ENCODE data around the gene PI4K2B.
"Not testable (repeated sequence)": the region's sequence is repeated elsewhere in the genome, so short reads cannot be mapped to it uniquely, and the experiment has no call there.

The PI4K2B gene

GRCh38 chr4:25223802-25224375, 9.9 kb upstream of the PI4K2B start:
- Histone ChIP-seq H3K27me3 (replicated peaks) (no peaks in the 10 kb centered on the region), H3K4me3 (ENCODE audit: low read depth, low read length) (no peak overlapping the region), H3K36me3 (replicated peaks) (no peaks in the 10 kb centered on the region), H3K27ac (no peak overlapping the region)
- DNase-seq: peak; percentile 29
- no peak for TF ChIP-seq CTCF (IDR thresholded peaks at IDR 0.05; ENCODE audit: low read depth, low read length, missing control alignments)
- in situ Hi-C loops (cut with HindIII; ENCODE audit: low pct_ligation_motif_present, low sequenced_read_pairs): no loop called here

- H3K27me3 ChIP-seq (replicated peaks): no peaks in the 10 kb centered on the region
- in situ Hi-C loops (cut with HindIII; ENCODE audit: low pct_ligation_motif_present, low sequenced_read_pairs): no loop called here
Observed at GRCh38 chr4:25229804-25230203, 4.0 kb upstream of the PI4K2B start.

GRCh38 chr4:25233194-25233593, 639 bp upstream of the PI4K2B start:
- Histone ChIP-seq H3K36me3 (replicated peaks) (no peaks in the 10 kb centered on the region), H3K4me3 (ENCODE audit: low read depth, low read length) (no peak overlapping the region), H3K27ac (no peak overlapping the region), H3K27me3 (replicated peaks) (no peaks in the 10 kb centered on the region)
- no peak for DNase-seq
- in situ Hi-C loops (cut with HindIII; ENCODE audit: low pct_ligation_motif_present, low sequenced_read_pairs): no loop called here
- no peak for TF ChIP-seq CTCF (IDR thresholded peaks at IDR 0.05; ENCODE audit: low read depth, low read length, missing control alignments)

More at GRCh38 chr4:25229804-25230203, 4.0 kb upstream of the PI4K2B start:
- Histone ChIP-seq H3K36me3 (replicated peaks) (no peaks in the 10 kb centered on the region), H3K27ac (no peak overlapping the region), H3K4me3 (ENCODE audit: low read depth, low read length) (no peak overlapping the region)
- no peak for TF ChIP-seq CTCF (IDR thresholded peaks at IDR 0.05; ENCODE audit: low read depth, low read length, missing control alignments)
- DNase-seq: no peak

DNA sequence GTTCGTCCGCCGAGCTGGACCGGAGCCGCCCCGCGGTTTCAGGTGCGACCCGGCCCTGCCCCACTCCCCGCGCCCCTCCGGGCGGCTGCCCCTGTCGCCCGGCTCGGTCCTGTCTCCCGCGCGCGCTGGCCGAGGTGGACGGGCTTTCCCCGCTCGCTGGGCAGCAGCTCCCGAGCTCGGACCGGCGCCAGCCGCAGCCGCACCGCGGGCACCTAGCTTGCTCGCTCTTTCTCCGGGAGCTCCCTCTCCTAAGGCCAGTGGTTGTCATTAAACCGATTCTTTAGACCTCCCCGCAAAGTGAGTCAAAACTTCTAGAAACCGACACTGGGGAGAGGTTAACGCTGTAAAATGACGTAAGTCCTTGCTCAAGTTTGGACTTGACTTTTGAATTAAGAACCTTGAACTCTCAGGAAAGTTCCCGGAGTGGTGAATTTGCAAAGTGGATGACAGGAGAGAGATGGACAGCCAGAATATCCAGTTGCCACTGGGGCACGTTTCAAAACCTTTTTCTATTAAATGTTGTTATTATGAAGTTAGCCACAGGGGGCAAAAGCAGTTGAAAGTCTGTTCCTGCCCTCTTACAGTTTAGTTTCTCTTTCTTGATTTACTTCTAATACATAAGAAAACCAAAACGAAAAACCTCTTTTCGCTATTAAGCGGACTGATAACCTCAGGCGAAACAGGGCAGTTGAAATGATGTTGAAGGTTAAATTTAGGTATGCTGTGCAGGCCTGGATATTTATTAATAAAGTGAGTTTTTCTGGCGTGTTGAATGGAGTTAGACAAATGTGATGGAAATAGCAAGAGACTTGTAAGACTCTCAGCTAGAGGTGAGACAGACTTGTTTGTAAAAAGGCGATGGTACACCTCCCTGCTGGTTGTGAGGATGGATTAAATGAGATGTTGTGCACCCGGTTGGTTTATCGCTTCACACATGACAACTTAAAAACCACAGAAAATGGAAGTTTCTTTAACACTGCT, 847 bp downstream of the PI4K2B start:
- H3K36me3 ChIP-seq (replicated peaks): no peaks in the 10 kb centered on the region
- DNase-seq: peak; percentile 63
- peak; percentile 50 for TF ChIP-seq CTCF (IDR thresholded peaks at IDR 0.05; ENCODE audit: low read depth, low read length, missing control alignments)
- in situ Hi-C loops (cut with HindIII; ENCODE audit: low pct_ligation_motif_present, low sequenced_read_pairs): no loop called here
- H3K4me3 ChIP-seq (ENCODE audit: low read depth, low read length): peak overlapping the region; percentile 77
- H3K27me3 ChIP-seq (replicated peaks): no peaks in the 10 kb centered on the region
- peak overlapping the region; percentile 50 for H3K27ac ChIP-seq

DNA sequence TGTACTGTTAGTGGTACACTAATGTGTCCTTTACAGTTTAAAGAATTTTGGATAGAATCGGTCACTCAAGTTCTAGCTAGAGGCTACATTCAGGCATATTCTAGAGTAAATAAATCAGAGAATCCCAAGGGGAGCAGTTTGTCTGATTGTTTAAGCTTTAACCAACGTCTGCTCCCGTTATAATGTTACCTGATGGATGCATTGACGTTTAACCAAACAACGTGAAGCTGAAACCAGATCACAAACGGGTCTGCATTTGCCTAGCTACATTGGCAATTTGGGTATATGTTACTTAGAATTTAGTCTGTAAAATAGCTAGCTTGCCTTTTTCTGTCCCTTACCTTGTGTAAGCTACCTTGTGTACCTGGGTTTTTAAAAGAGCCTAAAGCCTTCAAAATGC, 1.6 kb downstream of the PI4K2B start:
- Histone ChIP-seq H3K27me3 (replicated peaks) (no peaks in the 10 kb centered on the region), H3K4me3 (ENCODE audit: low read depth, low read length) (peak overlapping the region; percentile 77), H3K27ac (no peak overlapping the region), H3K36me3 (replicated peaks) (no peaks in the 10 kb centered on the region)
- in situ Hi-C loops (cut with HindIII; ENCODE audit: low pct_ligation_motif_present, low sequenced_read_pairs): no loop called here
- no peak for DNase-seq
- no peak for TF ChIP-seq CTCF (IDR thresholded peaks at IDR 0.05; ENCODE audit: low read depth, low read length, missing control alignments)

- in situ Hi-C loops (cut with HindIII; ENCODE audit: low pct_ligation_motif_present, low sequenced_read_pairs); H3K27ac ChIP-seq; H3K36me3 ChIP-seq (replicated peaks); H3K4me3 ChIP-seq (ENCODE audit: low read depth, low read length); H3K27me3 ChIP-seq (replicated peaks); DNase-seq: not testable (repeated sequence)
Observed at GRCh38 chr4:25236030-25236429, 2.2 kb downstream of the PI4K2B start.

Data from brain microvascular endothelial cell (primary cell).